Daoy (cell line): ENCODE data around the gene SEPTIN7. TPM values are rescaled to one million over a fixed set of nuclear protein-coding genes. Genes with fewer than 3 reads are reported as not detected.
"Not testable (repeated sequence)": the region's sequence is repeated elsewhere in the genome, so short reads cannot be mapped to it uniquely, and the experiment has no call there.

ENCODE experiments used
- DNase-seq: peaks from one replicate; pipeline ENCODE4 v3.0.0-alpha.2; 2015; ENCODE audit warnings: low read depth
- total RNA-seq: library from RNA; depleted of rRNA; stranded (reverse); fragments of >200 nt; shearing (Covaris generic); gene quantifications from 2 replicates; pipeline ENCODE4 v1.2.3, GENCODE V29; 2014; rRNA removed

SEPTIN7 gene
- 543 and 627 TPM in 2 replicates for total RNA-seq

- DNase-seq, result peak; percentile 100
Measured at GRCh38 chr7:35800718-35801391, at the start of gene SEPTIN7. TSS of gene SEPTIN7 (plus strand) at chr7:35801057. CDS start at chr7:35801210, 153 bp downstream.

DNA sequence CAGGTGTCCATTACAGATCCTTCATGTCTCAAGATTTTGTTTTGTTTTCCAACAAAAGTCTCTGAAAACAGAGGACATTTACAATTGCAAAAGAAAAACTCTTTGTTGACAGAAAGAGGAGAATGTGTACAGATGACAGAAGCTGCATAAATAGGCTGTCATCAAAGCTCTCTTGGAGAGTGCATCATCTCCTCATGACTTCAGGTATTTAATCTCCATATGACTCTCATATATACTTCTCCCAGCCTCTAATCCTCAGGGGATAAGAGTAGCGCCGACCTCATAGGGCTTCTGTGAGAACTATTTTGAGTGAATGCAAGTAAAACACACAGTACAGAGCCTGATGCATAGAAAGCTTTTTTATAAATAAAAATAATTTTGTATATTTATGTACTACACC lies 48.1 kb upstream of the SEPTIN7 start:
- no peak for DNase-seq

DNA sequence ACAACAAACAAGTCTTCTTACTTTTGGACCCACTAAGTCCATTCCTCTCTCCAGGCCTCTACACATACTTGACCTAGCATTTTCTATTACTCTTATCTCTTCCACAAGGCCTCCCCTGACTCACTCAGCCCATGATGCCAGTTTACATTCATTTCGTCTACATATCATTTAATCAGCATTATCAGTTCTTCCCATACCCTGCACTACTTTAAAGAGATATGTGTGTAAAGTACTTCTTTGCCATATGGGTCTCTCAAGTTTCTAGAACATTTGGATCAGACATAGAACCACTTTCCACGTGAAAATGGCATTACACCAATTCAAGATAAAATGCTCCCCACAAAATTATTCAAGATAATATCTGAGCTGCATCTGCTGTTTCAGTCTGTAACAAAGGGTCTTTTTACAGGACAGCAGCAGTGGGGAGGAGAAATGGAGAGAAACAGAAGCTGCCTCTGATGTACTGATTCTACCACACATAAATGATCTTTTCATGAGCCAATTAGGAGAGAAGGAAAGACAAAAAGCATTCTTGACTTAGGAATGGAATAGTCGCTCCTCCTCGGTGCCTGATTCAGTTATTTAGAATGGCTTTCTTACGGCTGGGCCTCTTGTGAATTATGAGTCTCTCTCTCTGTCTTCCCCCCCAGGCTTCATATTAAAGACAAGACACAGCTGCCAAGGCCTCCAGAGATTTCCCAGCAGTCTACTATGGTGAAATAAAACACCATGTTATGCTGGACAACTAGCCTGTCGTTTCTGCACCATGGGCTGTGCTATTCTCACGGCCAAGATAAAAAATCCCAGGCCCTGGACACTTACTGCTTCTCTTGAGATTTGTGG lies 46.9 kb upstream of the SEPTIN7 start:
- DNase-seq, result no peak

DNA sequence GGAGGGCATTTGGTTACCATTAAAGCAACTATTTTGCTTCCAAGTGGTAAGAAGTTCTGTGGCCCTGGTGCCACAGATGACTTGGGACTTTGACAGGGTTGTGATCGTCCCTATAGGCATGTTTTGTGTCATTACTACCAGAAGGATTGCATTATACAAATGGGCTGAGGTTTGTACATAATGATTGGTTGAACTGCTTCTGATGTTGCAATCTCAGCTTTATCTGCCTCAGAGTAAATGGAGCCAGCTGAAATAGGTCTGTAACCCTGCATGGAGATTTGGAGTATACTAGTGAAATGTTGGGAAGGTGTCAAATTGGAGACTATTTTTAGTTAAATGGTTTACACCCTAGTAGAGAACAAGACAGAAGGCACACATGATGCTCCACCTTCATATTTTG lies 46.1 kb upstream of the SEPTIN7 start:
- DNase-seq, result no peak

- no peak for DNase-seq
Measured at GRCh38 chr7:35755711-35756110, 45.1 kb upstream of the SEPTIN7 start.

DNA sequence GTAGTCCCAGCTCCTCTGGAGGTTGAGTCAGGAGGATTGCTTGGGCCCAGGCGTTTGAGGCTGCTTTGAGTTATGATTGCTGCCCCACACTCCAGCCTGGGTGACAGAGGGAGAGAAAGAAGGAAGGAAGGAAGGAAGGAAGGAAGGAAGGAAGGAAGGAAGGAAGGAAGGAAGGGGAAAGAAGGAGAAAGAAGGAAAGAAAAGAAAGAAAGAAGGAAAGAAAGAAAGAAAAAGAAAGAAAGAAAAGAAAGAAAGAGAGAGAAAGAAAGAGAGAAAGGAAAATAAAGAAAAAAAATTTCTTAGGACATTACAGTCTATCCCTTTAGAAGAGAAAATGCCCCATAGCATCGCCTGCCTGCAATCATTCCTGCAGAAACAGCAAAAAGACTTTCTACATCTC lies 44.4 kb upstream of the SEPTIN7 start:
- DNase-seq, result not testable (repeated sequence)

DNA sequence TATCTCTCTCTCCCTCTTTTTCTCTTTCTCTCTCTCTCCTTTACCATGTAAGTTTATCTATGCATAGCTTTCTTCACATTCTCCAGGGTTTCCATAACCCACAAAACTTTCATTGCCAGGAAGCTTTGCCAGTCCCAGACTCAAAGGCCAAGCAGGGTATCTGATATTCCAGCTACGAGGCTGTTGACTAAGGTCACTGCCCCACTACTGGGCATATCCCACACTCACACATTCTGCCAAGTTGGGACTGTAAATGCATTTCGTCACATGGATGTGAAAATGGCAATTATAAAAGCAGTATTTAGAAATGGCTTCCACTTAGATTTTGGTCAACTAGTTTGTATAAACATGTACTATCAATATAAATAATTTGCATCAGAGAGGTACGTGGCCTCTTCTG lies 43.3 kb upstream of the SEPTIN7 start:
- DNase-seq, result no peak

DNA sequence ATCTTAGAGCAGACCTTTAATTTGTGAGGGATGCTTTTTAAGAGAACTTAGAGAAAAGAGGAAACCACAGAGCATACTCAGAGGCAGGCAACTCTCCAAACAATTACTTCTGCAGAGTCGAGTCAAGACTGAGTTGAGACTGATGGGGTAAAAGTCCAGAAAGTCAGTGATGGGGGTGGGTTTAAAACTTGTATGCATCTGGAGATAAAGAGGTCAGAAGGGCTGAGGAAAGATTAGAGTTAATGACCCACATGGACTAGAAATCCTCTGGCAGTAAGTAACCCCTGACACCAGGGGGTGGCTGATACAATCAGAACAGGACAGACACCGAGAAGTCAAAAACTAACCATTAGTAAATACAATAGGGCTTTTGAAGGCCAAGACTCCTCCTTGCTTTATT lies 42.4 kb upstream of the SEPTIN7 start:
- DNase-seq, result no peak

DNA sequence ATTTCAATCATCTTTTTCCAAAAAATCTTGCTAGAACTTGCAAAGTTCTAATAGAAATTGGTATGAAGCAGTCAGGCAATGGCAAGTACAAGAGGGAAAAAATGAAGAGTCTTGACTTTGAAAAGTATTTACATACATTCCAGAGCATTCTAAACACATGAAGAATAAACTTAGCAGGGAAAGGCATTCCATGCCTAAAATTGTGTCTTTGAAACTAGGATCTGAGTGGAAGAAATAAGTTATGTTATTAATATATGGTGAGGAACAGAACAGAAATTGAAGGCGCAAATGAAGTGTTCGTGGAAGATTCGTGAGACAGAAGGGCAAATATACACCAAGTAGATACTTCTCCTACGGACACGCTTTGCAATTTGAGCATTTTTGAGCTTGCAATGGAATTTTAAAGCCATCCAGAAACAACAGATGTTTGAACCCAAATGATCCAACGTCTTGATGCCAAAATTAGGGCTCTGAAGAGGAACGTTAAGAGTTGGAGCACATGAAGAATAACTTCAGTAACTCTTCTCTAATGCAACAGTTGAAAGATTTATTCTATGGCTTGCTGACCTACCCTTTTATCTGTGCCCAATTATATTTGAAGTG lies 40.6 kb upstream of the SEPTIN7 start:
- no peak for DNase-seq

- no peak for DNase-seq
Measured at GRCh38 chr7:35761871-35762677, 38.8 kb upstream of the SEPTIN7 start.

- DNase-seq, result no peak
Measured at GRCh38 chr7:35762781-35763180, 38.1 kb upstream of the SEPTIN7 start.

DNA sequence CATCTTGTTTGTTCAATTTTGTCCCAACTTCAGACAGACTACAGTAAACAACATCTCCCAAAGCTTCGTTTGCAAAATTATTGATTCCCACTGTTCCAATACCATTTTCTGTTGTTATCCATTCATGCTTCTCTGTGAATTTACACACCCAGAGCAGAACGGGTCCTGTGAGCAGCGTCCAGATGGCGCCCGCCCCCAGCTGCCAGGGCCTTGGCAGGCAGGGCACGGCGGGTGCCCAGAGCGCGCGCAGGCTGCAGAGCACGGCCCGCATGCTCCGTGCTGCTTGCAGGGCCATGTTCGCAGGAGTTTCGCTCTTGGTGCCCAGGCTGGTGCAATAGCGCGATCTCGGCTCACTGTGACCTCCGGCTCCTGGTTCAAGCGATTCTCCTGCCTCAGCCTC lies 32.5 kb upstream of the SEPTIN7 start:
- DNase-seq, result no peak

DNA sequence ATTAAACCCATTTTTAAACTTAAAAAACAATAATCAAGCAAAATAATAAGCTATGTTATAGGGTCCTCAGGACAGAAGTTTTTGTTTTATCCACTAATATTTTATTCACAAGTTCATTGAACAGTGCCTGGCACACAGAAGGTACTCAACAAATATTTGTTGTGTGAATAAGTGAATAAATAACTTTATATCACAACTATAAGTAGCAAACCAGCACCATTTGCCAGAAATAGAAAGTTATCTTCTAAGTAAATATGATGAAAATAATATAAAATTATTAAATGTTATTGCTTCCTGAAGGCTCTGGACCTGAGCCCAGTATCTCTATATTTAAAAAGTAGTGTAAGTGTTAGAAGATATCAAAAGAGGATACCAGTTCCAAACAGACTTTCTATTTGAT lies 29.1 kb upstream of the SEPTIN7 start:
- no peak for DNase-seq

GRCh38 chr7:35773994-35774393 lies 26.9 kb upstream of the SEPTIN7 start:
- no peak for DNase-seq

DNA sequence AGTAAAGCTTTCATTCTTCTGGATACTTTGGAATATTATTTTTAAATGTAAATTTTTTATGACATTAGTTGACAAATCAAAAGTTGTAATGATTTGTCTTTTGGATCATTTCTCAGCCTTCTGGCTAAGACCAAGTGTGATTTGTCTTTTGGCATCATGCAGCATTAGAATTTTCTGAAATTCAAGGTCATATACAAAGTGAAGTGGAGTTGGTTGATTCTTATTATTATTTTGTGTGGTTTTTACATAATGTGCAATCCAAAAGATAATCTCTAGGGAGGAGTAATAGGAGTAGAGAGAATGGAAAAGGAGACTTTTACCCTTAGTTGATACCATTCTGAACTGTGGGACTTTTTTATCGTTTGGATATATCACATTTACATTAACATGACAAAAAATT lies 24.2 kb upstream of the SEPTIN7 start:
- no peak for DNase-seq

- no peak for DNase-seq
Measured at GRCh38 chr7:35777121-35777520, 23.7 kb upstream of the SEPTIN7 start.

GRCh38 chr7:35780070-35780469 lies 20.8 kb upstream of the SEPTIN7 start:
- DNase-seq, result no peak

GRCh38 chr7:35781200-35781701 lies 19.6 kb upstream of the SEPTIN7 start:
- no peak for DNase-seq

GRCh38 chr7:35781767-35782515 lies 18.9 kb upstream of the SEPTIN7 start:
- DNase-seq, result no peak

- DNase-seq, result no peak
Measured at GRCh38 chr7:35784332-35784731, 16.5 kb upstream of the SEPTIN7 start.

GRCh38 chr7:35785250-35785649 lies 15.6 kb upstream of the SEPTIN7 start:
- no peak for DNase-seq
